SHP77 (cell line): Measurements from ENCODE around the gene UCN2.
"Not testable (repeated sequence)": the region's sequence is repeated elsewhere in the genome, so short reads cannot be mapped to it uniquely, and the experiment has no call there.

Experiments used
- DNase-seq, 2 experiments: peaks; one replicate each; lab custom pipeline; 2025; lab: John Stamatoyannopoulos, UW

The UCN2 gene

GRCh38 chr3:48536116-48536515 is 27.5 kb downstream of the UCN2 start:
- no peak for DNase-seq

GRCh38 chr3:48535578-48535977 is 28.0 kb downstream of the UCN2 start:
- DNase-seq = no peak

- DNase-seq = no peak
These were observed 30.6 kb downstream of the UCN2 start for GRCh38 chr3:48532977-48533337.

- no peak for DNase-seq
These were observed 31.2 kb downstream of the UCN2 start for GRCh38 chr3:48532271-48532976.

GRCh38 chr3:48530701-48531100 is 32.9 kb downstream of the UCN2 start:
- DNase-seq = not testable (repeated sequence)

- DNase-seq = no peak
These were observed 34.8 kb downstream of the UCN2 start for GRCh38 chr3:48528754-48529153.

GRCh38 chr3:48528048-48528447 is 35.5 kb downstream of the UCN2 start:
- no peak for DNase-seq

- DNase-seq = no peak
These were observed 38.6 kb downstream of the UCN2 start for GRCh38 chr3:48524970-48525369.

GRCh38 chr3:48521635-48522034 is 41.9 kb downstream of the UCN2 start:
- DNase-seq = no peak

GRCh38 chr3:48519277-48519643 is 44.3 kb downstream of the UCN2 start:
- DNase-seq = no peak

GRCh38 chr3:48518638-48519276 is 44.8 kb downstream of the UCN2 start:
- no peak for DNase-seq

GRCh38 chr3:48518069-48518468 is 45.5 kb downstream of the UCN2 start:
- DNase-seq = no peak

- no peak for DNase-seq
These were observed 47.0 kb downstream of the UCN2 start for GRCh38 chr3:48516571-48516970.

GRCh38 chr3:48514431-48515227 is 49.0 kb downstream of the UCN2 start:
- DNase-seq = no peak
